Esophagus squamous epithelium (tissue), 4 donors: ENCODE measurements around the gene KCNQ1.

Experiments used
- CTCF ChIP-seq, 6 experiments: fragments of 450-650 bp in 4 of 6; fragments of 200-600 bp in 2 of 6; sonication (generic) in 2 of 6; IDR thresholded peaks; one replicate each; pipeline ENCODE4 v1.5.1; 2016 to 2019; ENCODE audit warnings: antibody characterized with exemption in 6 of 6, mild to moderate bottlenecking in 4 of 6, moderate library complexity in 4 of 6
- POLR2A ChIP-seq, 4 donors: fragments of 450-650 bp; IDR thresholded peaks; one replicate each; pipeline ENCODE4 v1.6.1; 2017; ENCODE audit warnings: antibody characterized with exemption in 4 of 4, mild to moderate bottlenecking in 4 of 4, moderate library complexity in 3 of 4

GRCh38 chr11:2725368-2726300 lies 280.8 kb downstream of the KCNQ1 start:
- TF ChIP-seq CTCF (IDR thresholded peaks at IDR 0.05) (no peak), POLR2A (IDR thresholded peaks at IDR 0.05) (no peak)
